Germinal center (tissue), 1 donor: ENCODE results near the gene KCNJ6.
A peak's percentile ranks its signal among the peaks of the same experiment; 100 is the strongest.
"Not testable (repeated sequence)": the region's sequence is repeated elsewhere in the genome, so short reads cannot be mapped to it uniquely, and the experiment has no call there.

Source experiments
- DNase-seq: peaks from one replicate; pipeline ENCODE4 v3.0.0; 2012; ENCODE audit warnings: mixed read lengths, low spot score

The KCNJ6 gene

GRCh38 chr21:37643862-37644261 is 272.4 kb downstream of the KCNJ6 start:
- DNase-seq, result not testable (repeated sequence)

- DNase-seq, result peak; percentile 34
These were observed 273.8 kb downstream of the KCNJ6 start for GRCh38 chr21:37642493-37642892.

- no peak for DNase-seq
These were observed 276.5 kb downstream of the KCNJ6 start for GRCh38 chr21:37639756-37640155.

- DNase-seq, result no peak
These were observed 280.0 kb downstream of the KCNJ6 start for GRCh38 chr21:37636152-37636860.

GRCh38 chr21:37631319-37632117 is 284.7 kb downstream of the KCNJ6 start:
- DNase-seq, result no peak

GRCh38 chr21:37630872-37631271 is 285.4 kb downstream of the KCNJ6 start:
- no peak for DNase-seq

GRCh38 chr21:37628362-37628761 is 287.9 kb downstream of the KCNJ6 start:
- DNase-seq, result no peak

- no peak for DNase-seq
These were observed 288.7 kb downstream of the KCNJ6 start for GRCh38 chr21:37627561-37627960.

GRCh38 chr21:37627074-37627473 is 289.2 kb downstream of the KCNJ6 start:
- no peak for DNase-seq

- DNase-seq, result no peak
These were observed 289.9 kb downstream of the KCNJ6 start for GRCh38 chr21:37626320-37626719.

- DNase-seq, result no peak
These were observed 292.6 kb downstream of the KCNJ6 start for GRCh38 chr21:37623689-37624088.

GRCh38 chr21:37623183-37623582 is 293.1 kb downstream of the KCNJ6 start:
- DNase-seq, result no peak

GRCh38 chr21:37622755-37623154 is 293.5 kb downstream of the KCNJ6 start:
- DNase-seq, result no peak

GRCh38 chr21:37620401-37620800 is 295.9 kb downstream of the KCNJ6 start:
- DNase-seq, result no peak

- no peak for DNase-seq
These were observed 296.7 kb downstream of the KCNJ6 start for GRCh38 chr21:37619464-37619974.

- no peak for DNase-seq
These were observed 298.2 kb downstream of the KCNJ6 start for GRCh38 chr21:37618081-37618480.

GRCh38 chr21:37615962-37616361 is 300.3 kb downstream of the KCNJ6 start:
- DNase-seq, result no peak

GRCh38 chr21:37614351-37614875 is 301.8 kb downstream of the KCNJ6 start:
- DNase-seq, result no peak

- DNase-seq, result no peak
These were observed 309.2 kb downstream of the KCNJ6 start for GRCh38 chr21:37607081-37607480.

GRCh38 chr21:37606549-37606948 is 309.7 kb downstream of the KCNJ6 start:
- no peak for DNase-seq

- no peak for DNase-seq
These were observed 311.3 kb downstream of the KCNJ6 start for GRCh38 chr21:37605006-37605405.

- DNase-seq, result no peak
These were observed 313.1 kb downstream of the KCNJ6 start for GRCh38 chr21:37603129-37603528.

- DNase-seq, result no peak
These were observed 314.3 kb downstream of the KCNJ6 start for GRCh38 chr21:37601915-37602314.
